ENCODE measurements around the gene BEND5. TPM values are rescaled to one million over a fixed set of nuclear protein-coding genes. Genes with fewer than 3 reads are reported as not detected.

BEND5 gene
- total RNA-seq, 1 donor: 0.72 TPM

DNA sequence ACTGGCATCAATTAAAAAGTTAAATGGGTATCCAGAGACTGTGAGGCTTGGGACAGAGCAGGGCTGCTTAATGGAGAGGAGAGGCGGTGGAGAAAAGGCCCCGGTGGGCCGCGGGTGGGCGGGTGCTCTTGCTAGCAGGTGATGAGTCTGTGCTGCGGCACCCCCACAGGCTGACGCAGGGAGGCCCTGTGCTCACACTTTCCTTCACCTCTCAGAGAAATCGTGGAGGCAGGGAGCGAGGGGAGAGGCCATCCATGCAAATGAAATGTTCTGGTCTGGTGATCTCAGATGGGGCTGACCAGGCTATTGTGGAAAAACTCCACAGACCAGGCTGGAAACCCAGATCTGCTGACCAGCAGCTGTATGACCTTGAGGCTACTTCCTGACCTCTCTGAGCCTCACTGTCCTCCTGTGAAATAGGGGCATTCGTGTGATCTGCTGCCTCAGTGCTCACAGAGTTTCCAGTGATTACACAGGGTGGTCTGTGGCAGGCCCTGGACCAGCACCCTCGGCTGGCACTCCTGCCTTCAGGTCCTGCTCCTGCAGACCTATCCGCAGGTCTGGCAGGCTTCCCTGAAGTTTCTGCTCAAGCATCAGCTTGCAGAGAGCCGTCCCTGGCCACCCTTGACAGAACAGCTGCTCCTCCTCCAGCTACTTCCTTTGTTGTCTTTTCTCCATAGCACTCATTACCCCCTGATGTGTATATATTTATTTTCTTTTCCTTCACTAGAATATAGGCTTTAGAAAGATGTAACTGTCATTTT, 89.2 kb downstream of the BEND5 start:
- Histone ChIP-seq H3K9me3 (ENCODE audit: low read depth, low read length) (no peaks in the 10 kb centered on the region), H3K36me3 (ENCODE audit: insufficient read depth, low read length) (no peaks in the 10 kb centered on the region), H3K79me2 (ENCODE audit: insufficient read depth, low read length) (no peaks in the 10 kb centered on the region), H4K20me1 (ENCODE audit: insufficient read depth, low read length) (no peaks in the 10 kb centered on the region), H3K4me1 (ENCODE audit: insufficient read depth, low read length) (no peaks in the 10 kb centered on the region), H3K4me2 (ENCODE audit: insufficient read depth, low read length) (no peak overlapping the region), H3K27ac (ENCODE audit: low read depth, low read length) (no peak overlapping the region), H3K27me3 (ENCODE audit: insufficient read depth, low read length) (peaks cover 2% of the 10 kb centered on the region), H2AFZ (ENCODE audit: low read length) (no peak overlapping the region), H3K4me3 (ENCODE audit: insufficient read depth, low read length) (no peak overlapping the region)
- TF ChIP-seq, protein P1, sequence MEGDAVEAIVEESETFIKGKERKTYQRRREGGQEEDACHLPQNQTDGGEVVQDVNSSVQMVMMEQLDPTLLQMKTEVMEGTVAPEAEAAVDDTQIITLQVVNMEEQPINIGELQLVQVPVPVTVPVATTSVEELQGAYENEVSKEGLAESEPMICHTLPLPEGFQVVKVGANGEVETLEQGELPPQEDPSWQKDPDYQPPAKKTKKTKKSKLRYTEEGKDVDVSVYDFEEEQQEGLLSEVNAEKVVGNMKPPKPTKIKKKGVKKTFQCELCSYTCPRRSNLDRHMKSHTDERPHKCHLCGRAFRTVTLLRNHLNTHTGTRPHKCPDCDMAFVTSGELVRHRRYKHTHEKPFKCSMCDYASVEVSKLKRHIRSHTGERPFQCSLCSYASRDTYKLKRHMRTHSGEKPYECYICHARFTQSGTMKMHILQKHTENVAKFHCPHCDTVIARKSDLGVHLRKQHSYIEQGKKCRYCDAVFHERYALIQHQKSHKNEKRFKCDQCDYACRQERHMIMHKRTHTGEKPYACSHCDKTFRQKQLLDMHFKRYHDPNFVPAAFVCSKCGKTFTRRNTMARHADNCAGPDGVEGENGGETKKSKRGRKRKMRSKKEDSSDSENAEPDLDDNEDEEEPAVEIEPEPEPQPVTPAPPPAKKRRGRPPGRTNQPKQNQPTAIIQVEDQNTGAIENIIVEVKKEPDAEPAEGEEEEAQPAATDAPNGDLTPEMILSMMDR (IDR thresholded peaks at IDR 0.05; ENCODE audit: extremely low read depth, low read depth, low read length): no peak
- DNase-seq (ENCODE audit: insufficient read length, low spot score, missing footprints): no peak

DNA sequence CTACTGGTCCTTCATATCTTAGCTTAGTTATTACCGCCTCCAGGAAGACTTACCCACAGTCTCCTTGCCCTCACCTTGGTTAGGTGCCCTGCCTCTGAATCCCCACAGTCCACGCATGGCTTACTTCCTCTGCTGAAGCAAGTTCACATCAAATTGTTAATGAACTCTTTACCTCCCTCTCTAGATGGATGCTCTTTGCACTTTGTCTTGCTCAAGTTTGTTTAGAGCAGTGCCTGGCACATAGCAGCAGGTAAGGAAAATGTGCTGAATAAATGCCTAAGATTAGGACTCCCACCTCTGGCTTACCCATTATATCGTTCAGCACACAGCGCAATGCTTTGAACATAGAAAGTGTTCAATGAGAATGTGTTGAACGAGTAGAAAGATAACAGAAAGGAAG, 90.5 kb downstream of the BEND5 start:
- no peak for DNase-seq (ENCODE audit: insufficient read length, low spot score, missing footprints)
- Histone ChIP-seq H3K4me3 (ENCODE audit: insufficient read depth, low read length) (no peak overlapping the region), H4K20me1 (ENCODE audit: insufficient read depth, low read length) (no peaks in the 10 kb centered on the region), H3K27me3 (ENCODE audit: insufficient read depth, low read length) (no peaks in the 10 kb centered on the region), H3K79me2 (ENCODE audit: insufficient read depth, low read length) (no peaks in the 10 kb centered on the region), H3K9me3 (ENCODE audit: low read depth, low read length) (no peaks in the 10 kb centered on the region), H2AFZ (ENCODE audit: low read length) (no peak overlapping the region), H3K36me3 (ENCODE audit: insufficient read depth, low read length) (no peaks in the 10 kb centered on the region), H3K27ac (ENCODE audit: low read depth, low read length) (no peak overlapping the region), H3K4me2 (ENCODE audit: insufficient read depth, low read length) (no peak overlapping the region), H3K4me1 (ENCODE audit: insufficient read depth, low read length) (no peaks in the 10 kb centered on the region)
- TF ChIP-seq, protein P1 (IDR thresholded peaks at IDR 0.05; ENCODE audit: extremely low read depth, low read depth, low read length): no peak

DNA sequence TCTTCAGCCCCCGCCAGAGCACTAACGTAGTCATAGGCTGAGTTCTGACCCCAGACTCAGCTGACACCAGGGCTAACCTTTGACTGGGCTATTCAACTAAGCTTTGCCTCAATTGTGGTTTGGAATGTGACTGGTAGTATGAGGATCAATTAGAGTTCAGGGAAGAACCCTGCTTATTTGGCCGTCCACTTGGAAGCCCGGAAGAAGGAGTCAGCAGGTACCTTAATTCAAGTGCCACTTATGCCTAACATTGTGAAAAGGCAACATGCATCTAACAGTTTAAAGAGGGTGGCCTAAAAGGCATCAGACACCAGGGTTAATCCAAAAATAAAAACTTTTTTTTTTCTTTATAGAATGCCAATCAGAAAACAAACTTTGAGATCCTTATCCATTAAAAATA, 92.3 kb downstream of the BEND5 start:
- Histone ChIP-seq H2AFZ (ENCODE audit: low read length) (no peak overlapping the region), H3K27me3 (ENCODE audit: insufficient read depth, low read length) (no peaks in the 10 kb centered on the region), H3K79me2 (ENCODE audit: insufficient read depth, low read length) (no peaks in the 10 kb centered on the region), H4K20me1 (ENCODE audit: insufficient read depth, low read length) (no peaks in the 10 kb centered on the region), H3K4me1 (ENCODE audit: insufficient read depth, low read length) (no peaks in the 10 kb centered on the region), H3K4me2 (ENCODE audit: insufficient read depth, low read length) (no peak overlapping the region), H3K36me3 (ENCODE audit: insufficient read depth, low read length) (no peaks in the 10 kb centered on the region), H3K4me3 (ENCODE audit: insufficient read depth, low read length) (no peak overlapping the region), H3K9me3 (ENCODE audit: low read depth, low read length) (no peaks in the 10 kb centered on the region), H3K27ac (ENCODE audit: low read depth, low read length) (no peak overlapping the region)
- TF ChIP-seq, protein P1 (IDR thresholded peaks at IDR 0.05; ENCODE audit: extremely low read depth, low read depth, low read length): no peak
- no peak for DNase-seq (ENCODE audit: insufficient read length, low spot score, missing footprints)

DNA sequence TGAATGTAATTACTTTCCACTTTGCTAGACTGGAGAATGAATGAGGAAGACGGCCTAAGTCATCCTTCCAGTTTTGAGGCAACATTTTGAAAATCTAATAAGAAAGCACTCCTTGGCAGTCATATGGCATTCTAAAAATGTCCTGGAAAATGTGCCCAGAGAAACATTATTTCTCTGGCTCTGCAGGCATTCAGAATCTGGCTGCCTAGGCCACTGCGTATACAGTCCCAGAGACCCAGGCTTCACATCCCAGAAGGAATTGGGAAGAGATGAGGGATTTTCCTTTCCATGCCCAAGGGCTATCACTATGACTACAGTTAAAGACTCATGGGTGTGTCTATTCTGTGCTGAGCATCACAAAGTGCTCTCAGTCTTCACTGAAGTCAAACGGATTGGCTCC, 92.9 kb downstream of the BEND5 start:
- H3K4me2 ChIP-seq (ENCODE audit: insufficient read depth, low read length): no peak overlapping the region
- no peaks in the 10 kb centered on the region for H3K27me3 ChIP-seq (ENCODE audit: insufficient read depth, low read length)
- no peak overlapping the region for H2AFZ ChIP-seq (ENCODE audit: low read length)
- H3K4me1 ChIP-seq (ENCODE audit: insufficient read depth, low read length): no peaks in the 10 kb centered on the region
- DNase-seq (ENCODE audit: insufficient read length, low spot score, missing footprints): no peak
- no peaks in the 10 kb centered on the region for H4K20me1 ChIP-seq (ENCODE audit: insufficient read depth, low read length)
- H3K27ac ChIP-seq (ENCODE audit: low read depth, low read length): no peak overlapping the region
- H3K9me3 ChIP-seq (ENCODE audit: low read depth, low read length): no peaks in the 10 kb centered on the region
- no peaks in the 10 kb centered on the region for H3K36me3 ChIP-seq (ENCODE audit: insufficient read depth, low read length)
- H3K4me3 ChIP-seq (ENCODE audit: insufficient read depth, low read length): no peak overlapping the region
- TF ChIP-seq, protein P1 (IDR thresholded peaks at IDR 0.05; ENCODE audit: extremely low read depth, low read depth, low read length): no peak
- H3K79me2 ChIP-seq (ENCODE audit: insufficient read depth, low read length): no peaks in the 10 kb centered on the region

Measured in osteoblast (primary cell).